ENCODE measurements around the gene ANKHD1. TPM values are rescaled to one million over a fixed set of nuclear protein-coding genes. Genes with fewer than 3 reads are reported as not detected.

ANKHD1 gene
- total RNA-seq, 1 donor, result 81.1 TPM

DNA sequence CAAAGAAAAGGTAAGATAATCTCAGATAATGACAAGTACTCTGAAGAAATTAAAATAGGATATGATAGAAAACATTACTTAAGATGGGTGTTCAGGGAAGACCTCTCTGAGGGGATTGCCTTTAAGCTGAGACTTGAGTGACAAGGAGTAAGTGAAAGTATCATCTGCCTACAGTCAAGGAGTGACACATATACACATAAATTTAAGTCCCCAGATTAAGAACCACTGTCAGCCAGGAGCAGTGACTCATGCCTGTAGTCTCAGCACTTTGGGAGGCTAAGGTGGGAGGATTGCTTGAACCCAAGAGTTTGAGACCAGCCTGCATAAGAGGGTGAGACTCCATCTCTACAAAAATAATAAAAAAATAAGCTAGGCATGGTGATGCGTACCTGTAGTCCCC, 19.7 kb upstream of the ANKHD1 start:
- Histone ChIP-seq H3K79me2 (ENCODE audit: insufficient read depth, low read length) (no peaks in the 10 kb centered on the region), H3K27me3 (ENCODE audit: insufficient read depth, low read length) (no peaks in the 10 kb centered on the region), H3K4me3 (ENCODE audit: insufficient read depth, low read length) (no peak overlapping the region), H3K27ac (ENCODE audit: low read depth, low read length) (no peak overlapping the region), H2AFZ (ENCODE audit: low read length) (no peak overlapping the region), H4K20me1 (ENCODE audit: insufficient read depth, low read length) (no peaks in the 10 kb centered on the region), H3K36me3 (ENCODE audit: insufficient read depth, low read length) (no peaks in the 10 kb centered on the region), H3K4me2 (ENCODE audit: insufficient read depth, low read length) (no peak overlapping the region), H3K4me1 (ENCODE audit: insufficient read depth, low read length) (no peaks in the 10 kb centered on the region), H3K9me3 (ENCODE audit: low read depth, low read length) (no peaks in the 10 kb centered on the region)
- TF ChIP-seq, protein P1, sequence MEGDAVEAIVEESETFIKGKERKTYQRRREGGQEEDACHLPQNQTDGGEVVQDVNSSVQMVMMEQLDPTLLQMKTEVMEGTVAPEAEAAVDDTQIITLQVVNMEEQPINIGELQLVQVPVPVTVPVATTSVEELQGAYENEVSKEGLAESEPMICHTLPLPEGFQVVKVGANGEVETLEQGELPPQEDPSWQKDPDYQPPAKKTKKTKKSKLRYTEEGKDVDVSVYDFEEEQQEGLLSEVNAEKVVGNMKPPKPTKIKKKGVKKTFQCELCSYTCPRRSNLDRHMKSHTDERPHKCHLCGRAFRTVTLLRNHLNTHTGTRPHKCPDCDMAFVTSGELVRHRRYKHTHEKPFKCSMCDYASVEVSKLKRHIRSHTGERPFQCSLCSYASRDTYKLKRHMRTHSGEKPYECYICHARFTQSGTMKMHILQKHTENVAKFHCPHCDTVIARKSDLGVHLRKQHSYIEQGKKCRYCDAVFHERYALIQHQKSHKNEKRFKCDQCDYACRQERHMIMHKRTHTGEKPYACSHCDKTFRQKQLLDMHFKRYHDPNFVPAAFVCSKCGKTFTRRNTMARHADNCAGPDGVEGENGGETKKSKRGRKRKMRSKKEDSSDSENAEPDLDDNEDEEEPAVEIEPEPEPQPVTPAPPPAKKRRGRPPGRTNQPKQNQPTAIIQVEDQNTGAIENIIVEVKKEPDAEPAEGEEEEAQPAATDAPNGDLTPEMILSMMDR (IDR thresholded peaks at IDR 0.05; ENCODE audit: extremely low read depth, low read depth, low read length), result no peak
- no peak for DNase-seq (ENCODE audit: insufficient read length, low spot score, missing footprints)

- Histone ChIP-seq H3K27me3 (ENCODE audit: insufficient read depth, low read length) (no peaks in the 10 kb centered on the region), H3K27ac (ENCODE audit: low read depth, low read length) (no peak overlapping the region)
- TF ChIP-seq, protein P1 (IDR thresholded peaks at IDR 0.05; ENCODE audit: extremely low read depth, low read depth, low read length), result no peak
Observed at GRCh38 chr5:140382866-140383265, 18.8 kb upstream of the ANKHD1 start.

GRCh38 chr5:140383300-140383699, 18.3 kb upstream of the ANKHD1 start:
- no peaks in the 10 kb centered on the region for H3K79me2 ChIP-seq (ENCODE audit: insufficient read depth, low read length)
- H3K9me3 ChIP-seq (ENCODE audit: low read depth, low read length), result no peaks in the 10 kb centered on the region
- no peak for DNase-seq (ENCODE audit: insufficient read length, low spot score, missing footprints)
- H3K27me3 ChIP-seq (ENCODE audit: insufficient read depth, low read length), result no peaks in the 10 kb centered on the region
- H4K20me1 ChIP-seq (ENCODE audit: insufficient read depth, low read length), result no peaks in the 10 kb centered on the region
- H2AFZ ChIP-seq (ENCODE audit: low read length), result no peak overlapping the region
- no peaks in the 10 kb centered on the region for H3K4me1 ChIP-seq (ENCODE audit: insufficient read depth, low read length)
- H3K27ac ChIP-seq (ENCODE audit: low read depth, low read length), result no peak overlapping the region
- H3K4me2 ChIP-seq (ENCODE audit: insufficient read depth, low read length), result no peak overlapping the region
- TF ChIP-seq, protein P1 (IDR thresholded peaks at IDR 0.05; ENCODE audit: extremely low read depth, low read depth, low read length), result no peak
- no peak overlapping the region for H3K4me3 ChIP-seq (ENCODE audit: insufficient read depth, low read length)
- H3K36me3 ChIP-seq (ENCODE audit: insufficient read depth, low read length), result no peaks in the 10 kb centered on the region

More at GRCh38 chr5:140382866-140383265, 18.8 kb upstream of the ANKHD1 start:
- Histone ChIP-seq H3K4me3 (ENCODE audit: insufficient read depth, low read length) (no peak overlapping the region), H3K36me3 (ENCODE audit: insufficient read depth, low read length) (no peaks in the 10 kb centered on the region), H3K9me3 (ENCODE audit: low read depth, low read length) (no peaks in the 10 kb centered on the region), H3K4me1 (ENCODE audit: insufficient read depth, low read length) (no peaks in the 10 kb centered on the region), H2AFZ (ENCODE audit: low read length) (no peak overlapping the region), H3K79me2 (ENCODE audit: insufficient read depth, low read length) (no peaks in the 10 kb centered on the region), H4K20me1 (ENCODE audit: insufficient read depth, low read length) (no peaks in the 10 kb centered on the region), H3K4me2 (ENCODE audit: insufficient read depth, low read length) (no peak overlapping the region)
- DNase-seq (ENCODE audit: insufficient read length, low spot score, missing footprints), result no peak

GRCh38 chr5:140388052-140388451, 13.6 kb upstream of the ANKHD1 start:
- Histone ChIP-seq H3K9me3 (ENCODE audit: low read depth, low read length) (no peaks in the 10 kb centered on the region), H3K79me2 (ENCODE audit: insufficient read depth, low read length) (no peaks in the 10 kb centered on the region), H3K4me2 (ENCODE audit: insufficient read depth, low read length) (no peak overlapping the region), H3K4me1 (ENCODE audit: insufficient read depth, low read length) (peaks cover 9% of the 10 kb centered on the region), H3K4me3 (ENCODE audit: insufficient read depth, low read length) (no peak overlapping the region), H3K36me3 (ENCODE audit: insufficient read depth, low read length) (no peaks in the 10 kb centered on the region), H4K20me1 (ENCODE audit: insufficient read depth, low read length) (no peaks in the 10 kb centered on the region), H3K27ac (ENCODE audit: low read depth, low read length) (no peak overlapping the region), H3K27me3 (ENCODE audit: insufficient read depth, low read length) (no peaks in the 10 kb centered on the region), H2AFZ (ENCODE audit: low read length) (no peak overlapping the region)
- no peak for DNase-seq (ENCODE audit: insufficient read length, low spot score, missing footprints)
- TF ChIP-seq, protein P1 (IDR thresholded peaks at IDR 0.05; ENCODE audit: extremely low read depth, low read depth, low read length), result no peak
